HG03139 (cell line): ENCODE measurements around the gene APEH.

Experiments used
- ATAC-seq: cut with Tn5 transposase; IDR thresholded peaks from one replicate; pipeline ENCODE4 v1.9.1; 2021; ENCODE audit not compliant: unreplicated experiment

APEH gene

DNA sequence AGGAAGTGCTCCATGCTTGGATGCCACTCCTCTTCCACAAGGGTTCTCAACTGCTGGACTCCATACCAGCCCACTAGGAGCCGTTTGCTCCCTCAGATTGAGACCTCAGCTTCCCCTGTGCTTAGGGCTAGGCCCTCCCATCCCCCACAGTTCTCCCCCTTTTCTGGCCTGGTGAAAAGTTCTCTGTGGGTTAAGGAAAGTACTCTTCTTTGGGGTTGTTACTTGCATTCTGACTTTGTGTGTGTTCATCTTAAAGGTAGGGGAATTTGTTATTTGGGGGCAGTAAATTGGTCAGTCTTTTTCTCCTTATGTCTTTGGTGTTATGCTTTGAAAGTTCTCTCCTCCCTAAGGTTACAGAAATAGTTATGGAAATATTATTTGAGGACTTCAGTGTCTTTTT, 24.0 kb upstream of the APEH start:
- ATAC-seq = no peak

DNA sequence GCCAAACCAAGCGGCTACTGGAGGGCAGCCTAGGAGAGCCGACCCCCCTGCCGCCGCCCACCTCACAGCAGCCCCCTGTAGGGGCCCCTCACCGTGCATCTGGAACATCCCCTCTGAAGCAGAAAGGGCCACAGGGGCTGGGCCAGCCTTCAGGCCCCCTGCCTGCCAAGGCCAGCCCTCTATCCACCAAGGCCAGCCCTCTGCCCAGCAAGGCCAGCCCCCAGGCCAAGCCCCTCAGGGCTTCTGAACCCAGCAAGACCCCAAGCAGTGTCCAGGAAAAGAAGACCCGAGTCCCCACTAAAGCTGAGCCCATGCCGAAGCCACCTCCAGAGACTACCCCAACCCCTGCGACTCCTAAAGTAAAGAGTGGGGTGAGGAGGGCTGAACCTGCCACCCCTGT, 23.5 kb upstream of the APEH start:
- no peak for ATAC-seq

DNA sequence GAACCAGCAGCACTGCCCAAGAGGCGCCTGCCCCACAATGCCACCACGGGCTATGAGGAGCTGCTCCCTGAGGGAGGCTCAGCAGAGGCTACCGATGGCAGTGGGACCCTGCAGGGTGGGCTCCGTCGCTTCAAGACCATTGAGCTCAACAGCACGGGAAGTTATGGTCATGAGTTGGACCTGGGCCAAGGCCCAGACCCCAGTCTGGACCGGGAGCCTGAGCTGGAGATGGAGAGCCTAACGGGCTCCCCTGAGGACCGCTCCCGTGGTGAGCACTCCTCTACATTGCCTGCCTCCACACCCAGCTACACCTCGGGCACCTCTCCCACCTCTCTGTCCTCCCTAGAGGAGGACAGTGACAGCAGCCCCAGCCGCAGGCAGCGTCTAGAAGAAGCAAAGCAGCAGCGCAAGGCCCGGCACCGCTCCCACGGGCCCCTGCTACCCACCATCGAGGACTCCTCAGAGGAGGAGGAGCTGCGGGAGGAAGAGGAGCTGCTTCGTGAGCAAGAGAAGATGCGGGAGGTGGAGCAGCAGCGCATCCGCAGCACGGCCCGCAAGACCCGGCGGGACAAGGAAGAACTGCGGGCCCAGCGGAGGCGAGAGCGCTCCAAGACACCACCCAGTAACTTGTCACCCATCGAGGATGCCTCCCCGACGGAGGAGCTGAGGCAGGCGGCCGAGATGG, 21.8 kb upstream of the APEH start:
- no peak for ATAC-seq

DNA sequence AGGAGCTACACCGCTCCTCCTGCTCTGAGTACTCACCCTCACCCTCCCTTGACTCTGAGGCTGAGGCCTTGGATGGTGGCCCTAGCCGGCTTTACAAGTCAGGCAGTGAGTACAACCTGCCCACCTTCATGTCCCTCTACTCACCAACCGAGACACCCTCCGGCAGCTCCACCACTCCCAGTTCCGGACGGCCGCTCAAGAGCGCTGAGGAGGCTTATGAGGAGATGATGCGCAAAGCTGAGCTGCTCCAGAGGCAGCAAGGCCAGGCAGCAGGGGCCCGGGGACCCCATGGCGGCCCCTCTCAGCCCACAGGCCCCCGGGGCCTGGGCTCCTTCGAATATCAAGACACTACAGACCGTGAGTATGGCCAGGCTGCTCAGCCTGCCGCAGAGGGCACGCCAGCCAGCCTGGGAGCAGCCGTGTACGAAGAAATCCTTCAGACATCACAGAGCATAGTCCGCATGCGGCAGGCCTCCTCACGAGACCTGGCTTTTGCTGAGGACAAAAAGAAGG, 21.2 kb upstream of the APEH start:
- no peak for ATAC-seq

DNA sequence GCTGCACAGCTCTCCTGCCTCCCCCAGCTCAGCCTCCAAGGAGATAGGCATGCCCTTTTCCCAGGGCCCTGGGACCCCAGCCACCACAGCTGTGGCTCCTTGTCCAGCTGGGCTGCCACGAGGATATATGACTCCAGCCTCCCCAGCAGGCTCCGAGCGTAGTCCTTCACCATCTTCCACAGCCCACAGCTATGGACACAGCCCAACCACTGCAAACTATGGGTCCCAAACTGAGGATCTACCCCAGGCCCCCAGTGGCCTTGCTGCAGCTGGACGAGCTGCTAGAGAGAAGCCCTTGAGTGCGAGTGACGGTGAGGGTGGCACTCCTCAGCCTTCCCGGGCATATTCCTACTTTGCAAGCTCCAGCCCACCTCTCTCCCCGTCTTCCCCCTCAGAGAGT, 20.5 kb upstream of the APEH start:
- ATAC-seq = no peak

DNA sequence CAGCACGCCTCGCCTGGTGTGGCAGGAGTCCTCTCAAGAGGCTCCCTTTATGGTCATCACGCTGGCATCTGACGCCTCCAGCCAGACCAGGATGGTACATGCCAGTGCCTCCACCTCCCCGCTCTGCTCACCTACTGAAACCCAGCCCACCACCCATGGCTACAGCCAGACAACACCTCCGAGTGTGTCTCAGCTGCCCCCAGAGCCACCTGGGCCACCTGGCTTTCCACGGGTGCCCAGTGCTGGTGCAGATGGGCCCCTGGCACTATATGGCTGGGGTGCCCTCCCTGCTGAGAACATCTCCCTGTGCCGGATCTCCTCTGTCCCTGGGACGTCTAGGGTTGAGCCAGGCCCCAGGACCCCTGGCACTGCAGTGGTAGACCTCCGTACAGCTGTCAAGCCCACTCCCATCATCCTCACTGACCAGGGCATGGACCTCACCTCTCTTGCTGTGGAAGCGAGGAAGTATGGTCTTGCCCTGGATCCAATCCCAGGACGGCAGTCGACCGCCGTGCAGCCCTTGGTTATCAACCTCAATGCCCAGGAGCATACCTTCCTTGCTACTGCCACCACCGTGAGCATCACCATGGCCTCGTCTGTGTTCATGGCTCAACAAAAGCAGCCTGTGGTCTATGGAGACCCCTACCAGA, 19.9 kb upstream of the APEH start:
- ATAC-seq = no peak

DNA sequence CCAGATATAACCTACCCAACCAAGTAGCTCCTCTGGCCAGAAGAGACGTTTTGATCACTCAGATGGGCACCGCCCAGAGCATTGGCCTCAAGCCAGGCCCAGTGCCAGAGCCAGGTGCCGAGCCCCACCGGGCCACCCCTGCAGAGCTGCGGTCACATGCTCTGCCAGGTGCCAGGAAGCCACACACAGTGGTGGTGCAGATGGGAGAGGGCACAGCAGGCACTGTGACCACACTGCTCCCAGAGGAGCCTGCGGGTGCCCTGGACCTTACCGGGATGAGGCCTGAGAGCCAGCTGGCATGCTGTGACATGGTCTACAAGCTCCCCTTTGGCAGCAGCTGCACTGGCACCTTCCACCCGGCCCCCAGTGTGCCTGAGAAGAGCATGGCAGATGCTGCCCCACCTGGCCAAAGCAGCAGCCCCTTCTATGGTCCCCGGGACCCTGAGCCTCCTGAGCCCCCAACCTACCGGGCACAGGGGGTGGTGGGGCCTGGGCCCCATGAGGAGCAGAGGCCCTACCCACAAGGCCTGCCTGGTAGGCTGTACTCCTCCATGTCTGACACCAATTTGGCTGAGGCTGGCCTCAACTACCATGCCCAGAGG, 19.1 kb upstream of the APEH start:
- ATAC-seq = no peak

DNA sequence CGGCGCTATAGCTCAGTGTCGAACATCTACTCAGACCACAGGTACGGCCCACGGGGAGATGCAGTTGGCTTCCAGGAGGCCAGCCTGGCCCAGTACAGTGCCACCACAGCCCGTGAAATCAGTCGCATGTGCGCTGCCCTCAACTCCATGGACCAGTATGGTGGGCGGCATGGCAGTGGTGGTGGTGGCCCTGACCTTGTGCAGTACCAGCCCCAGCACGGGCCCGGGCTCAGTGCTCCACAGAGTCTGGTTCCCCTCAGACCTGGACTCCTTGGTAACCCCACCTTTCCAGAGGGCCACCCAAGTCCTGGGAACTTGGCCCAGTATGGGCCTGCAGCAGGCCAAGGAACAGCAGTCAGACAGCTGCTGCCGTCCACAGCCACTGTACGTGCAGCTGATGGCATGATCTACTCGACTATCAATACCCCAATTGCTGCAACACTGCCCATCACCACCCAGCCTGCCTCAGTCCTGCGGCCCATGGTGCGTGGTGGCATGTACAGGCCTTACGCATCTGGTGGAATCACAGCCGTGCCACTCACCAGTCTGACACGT, 18.3 kb upstream of the APEH start:
- ATAC-seq = no peak

DNA sequence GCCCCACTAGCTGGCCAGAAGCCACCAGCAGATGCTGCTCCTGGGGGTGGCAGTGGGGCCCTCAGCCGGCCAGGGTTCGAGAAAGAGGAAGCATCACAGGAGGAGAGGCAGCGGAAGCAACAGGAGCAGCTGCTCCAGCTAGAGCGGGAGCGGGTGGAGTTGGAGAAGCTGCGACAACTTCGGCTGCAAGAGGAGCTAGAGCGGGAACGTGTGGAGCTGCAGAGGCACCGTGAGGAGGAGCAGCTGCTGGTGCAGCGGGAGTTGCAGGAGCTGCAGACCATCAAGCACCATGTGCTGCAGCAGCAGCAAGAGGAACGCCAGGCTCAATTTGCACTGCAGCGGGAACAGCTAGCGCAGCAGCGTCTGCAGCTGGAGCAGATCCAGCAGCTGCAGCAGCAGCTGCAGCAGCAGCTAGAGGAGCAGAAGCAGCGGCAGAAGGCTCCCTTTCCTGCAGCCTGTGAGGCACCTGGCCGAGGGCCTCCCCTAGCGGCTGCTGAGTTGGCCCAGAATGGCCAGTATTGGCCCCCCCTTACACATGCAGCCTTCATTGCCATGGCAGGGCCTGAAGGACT, 17.5 kb upstream of the APEH start:
- ATAC-seq = no peak

DNA sequence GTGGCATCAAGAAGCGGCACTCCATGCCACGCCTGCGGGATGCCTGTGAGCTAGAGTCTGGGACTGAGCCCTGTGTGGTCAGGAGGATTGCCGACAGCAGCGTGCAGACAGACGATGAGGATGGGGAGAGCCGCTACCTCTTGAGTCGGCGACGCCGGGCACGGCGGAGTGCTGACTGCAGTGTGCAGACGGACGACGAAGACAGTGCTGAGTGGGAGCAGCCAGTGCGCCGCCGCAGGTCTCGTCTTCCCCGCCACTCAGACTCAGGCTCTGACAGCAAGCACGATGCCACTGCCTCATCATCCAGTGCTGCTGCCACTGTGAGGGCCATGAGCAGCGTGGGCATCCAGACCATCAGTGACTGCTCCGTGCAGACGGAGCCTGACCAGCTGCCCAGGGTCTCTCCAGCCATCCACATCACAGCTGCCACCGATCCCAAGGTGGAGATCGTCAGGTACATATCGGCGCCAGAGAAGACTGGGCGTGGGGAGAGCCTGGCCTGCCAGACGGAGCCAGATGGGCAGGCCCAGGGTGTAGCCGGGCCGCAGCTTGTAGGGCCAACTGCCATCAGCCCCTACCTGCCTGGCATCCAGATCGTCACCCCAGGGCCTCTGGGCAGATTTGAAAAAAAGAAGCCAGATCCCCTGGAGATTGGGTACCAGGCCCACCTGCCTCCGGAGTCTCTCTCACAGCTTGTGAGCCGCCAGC, 16.8 kb upstream of the APEH start:
- ATAC-seq = no peak

DNA sequence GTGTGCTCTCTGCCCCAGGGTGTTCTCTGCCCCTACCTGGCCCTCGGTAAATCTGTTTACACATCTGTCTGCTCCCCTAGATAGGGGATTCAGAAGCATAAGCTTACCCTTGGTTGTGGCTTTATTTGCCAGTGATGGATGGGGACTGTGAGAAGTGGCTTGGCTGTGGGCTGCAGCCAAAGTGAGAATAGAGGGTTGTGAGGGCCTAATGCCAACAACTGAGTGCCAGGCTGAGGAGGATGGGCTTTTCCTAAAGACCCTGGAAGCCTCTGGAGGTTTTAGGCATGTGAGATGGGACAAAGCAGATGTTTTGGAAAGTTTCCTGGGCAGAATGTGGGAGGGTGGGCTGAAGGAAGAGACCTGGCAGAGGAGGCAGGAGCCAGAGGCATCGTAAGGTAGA, 15.4 kb upstream of the APEH start:
- no peak for ATAC-seq

DNA sequence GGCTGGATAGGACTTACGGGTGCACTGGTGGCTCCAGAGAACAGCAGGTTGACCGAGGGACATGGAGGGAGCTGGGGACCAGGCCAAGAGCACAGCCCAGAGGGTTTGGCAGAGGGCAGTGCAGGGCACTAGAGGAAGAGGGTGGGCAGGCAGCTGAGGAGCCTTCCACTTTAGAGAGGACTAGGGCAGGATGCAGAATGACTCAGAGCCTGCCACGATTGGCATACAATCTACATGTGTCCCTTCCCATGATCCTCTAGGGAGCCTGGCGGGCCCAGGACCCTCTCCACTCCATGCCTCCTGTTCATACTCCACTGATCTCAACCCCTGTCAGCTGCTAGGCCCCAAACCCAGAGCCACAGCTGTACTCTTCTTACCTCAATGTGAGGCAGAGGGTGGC, 14.4 kb upstream of the APEH start:
- no peak for ATAC-seq

DNA sequence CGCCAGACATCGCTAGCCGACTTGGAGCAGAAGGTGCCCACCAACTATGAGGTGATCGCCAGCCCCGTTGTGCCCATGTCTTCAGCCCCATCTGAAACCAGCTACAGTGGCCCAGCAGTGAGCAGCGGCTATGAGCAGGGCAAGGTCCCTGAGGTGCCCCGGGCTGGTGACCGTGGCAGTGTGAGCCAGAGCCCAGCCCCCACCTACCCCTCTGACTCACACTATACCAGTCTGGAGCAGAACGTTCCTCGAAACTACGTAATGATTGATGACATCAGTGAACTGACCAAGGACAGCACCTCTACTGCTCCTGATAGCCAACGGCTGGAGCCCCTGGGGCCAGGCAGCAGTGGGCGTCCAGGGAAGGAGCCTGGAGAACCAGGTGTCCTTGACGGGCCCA, 12.9 kb upstream of the APEH start:
- ATAC-seq = no peak

DNA sequence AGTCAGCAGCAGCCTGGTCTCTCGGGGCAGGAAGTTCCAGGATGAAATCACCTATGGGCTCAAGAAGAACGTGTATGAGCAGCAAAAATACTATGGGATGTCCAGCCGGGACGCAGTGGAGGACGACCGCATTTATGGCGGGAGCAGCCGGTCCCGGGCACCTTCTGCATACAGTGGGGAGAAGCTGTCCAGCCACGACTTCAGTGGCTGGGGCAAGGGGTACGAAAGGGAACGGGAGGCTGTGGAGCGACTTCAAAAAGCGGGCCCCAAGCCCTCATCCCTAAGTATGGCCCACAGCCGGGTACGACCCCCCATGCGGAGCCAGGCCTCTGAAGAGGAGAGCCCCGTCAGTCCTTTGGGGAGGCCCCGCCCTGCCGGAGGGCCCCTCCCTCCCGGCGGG, 12.1 kb upstream of the APEH start:
- ATAC-seq = no peak

DNA sequence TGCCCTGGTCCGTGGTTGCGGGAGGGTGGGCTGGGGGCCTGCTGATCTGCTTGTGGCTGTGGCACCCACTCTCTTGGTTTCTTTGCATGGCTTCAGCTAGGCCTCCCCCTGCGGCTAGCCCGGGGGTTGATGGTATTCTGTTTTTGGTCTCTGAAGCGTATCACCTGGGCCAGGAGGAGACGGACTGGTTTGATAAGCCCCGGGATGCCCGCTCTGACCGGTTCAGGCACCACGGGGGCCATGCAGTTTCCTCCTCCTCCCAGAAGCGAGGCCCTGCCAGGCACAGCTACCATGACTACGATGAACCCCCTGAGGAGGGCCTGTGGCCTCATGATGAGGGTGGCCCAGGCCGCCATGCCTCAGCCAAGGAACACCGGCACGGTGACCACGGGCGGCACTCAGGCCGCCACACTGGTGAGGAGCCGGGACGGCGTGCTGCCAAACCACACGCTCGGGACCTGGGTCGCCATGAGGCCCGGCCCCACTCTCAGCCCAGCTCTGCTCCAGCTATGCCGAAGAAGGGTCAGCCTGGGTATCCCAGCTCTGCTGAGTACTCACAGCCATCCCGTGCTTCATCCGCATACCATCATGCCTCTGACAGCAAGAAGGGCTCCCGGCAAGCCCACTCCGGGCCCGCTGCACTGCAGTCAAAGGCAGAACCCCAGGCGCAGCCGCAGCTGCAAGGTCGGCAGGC, 11.3 kb upstream of the APEH start:
- ATAC-seq = no peak

DNA sequence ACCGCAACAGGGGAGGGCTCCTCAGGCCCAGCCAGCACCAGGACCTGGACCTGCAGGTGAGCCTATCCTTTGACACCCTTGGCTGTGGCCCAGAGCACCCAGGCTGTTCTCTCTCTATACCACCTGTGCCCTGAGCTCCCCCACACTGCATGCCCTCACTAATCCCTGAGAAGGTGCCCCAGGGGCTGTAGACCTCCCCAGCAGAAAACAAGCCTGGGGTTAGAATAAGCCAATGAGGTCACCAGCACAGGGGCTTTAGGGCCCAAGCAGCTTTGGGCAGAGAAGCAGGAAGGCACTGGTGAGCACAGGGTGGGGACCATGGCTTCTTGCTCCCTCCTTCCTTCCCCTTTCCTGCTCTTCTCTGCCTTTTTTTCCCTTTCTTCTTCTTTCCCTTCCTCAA, 10.3 kb upstream of the APEH start:
- ATAC-seq = no peak

DNA sequence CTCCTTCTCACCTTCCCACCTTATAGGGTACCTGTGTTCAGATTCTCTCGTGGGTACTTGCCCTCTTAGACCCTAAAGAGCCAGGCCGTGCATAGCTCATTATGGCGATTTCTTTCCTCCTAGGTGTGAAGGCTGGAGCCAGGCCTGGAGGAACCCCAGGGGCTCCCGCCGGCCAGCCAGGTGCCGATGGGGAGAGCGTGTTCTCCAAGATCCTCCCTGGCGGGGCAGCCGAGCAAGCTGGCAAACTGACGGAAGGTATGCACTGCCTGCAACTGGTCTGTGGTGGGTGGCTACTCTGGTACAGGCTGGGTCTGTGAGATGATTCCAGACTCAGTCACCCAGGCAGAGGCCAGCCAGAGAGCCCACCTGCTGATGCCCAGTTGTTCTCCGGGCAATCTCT, 9.9 kb upstream of the APEH start:
- ATAC-seq = no peak

DNA sequence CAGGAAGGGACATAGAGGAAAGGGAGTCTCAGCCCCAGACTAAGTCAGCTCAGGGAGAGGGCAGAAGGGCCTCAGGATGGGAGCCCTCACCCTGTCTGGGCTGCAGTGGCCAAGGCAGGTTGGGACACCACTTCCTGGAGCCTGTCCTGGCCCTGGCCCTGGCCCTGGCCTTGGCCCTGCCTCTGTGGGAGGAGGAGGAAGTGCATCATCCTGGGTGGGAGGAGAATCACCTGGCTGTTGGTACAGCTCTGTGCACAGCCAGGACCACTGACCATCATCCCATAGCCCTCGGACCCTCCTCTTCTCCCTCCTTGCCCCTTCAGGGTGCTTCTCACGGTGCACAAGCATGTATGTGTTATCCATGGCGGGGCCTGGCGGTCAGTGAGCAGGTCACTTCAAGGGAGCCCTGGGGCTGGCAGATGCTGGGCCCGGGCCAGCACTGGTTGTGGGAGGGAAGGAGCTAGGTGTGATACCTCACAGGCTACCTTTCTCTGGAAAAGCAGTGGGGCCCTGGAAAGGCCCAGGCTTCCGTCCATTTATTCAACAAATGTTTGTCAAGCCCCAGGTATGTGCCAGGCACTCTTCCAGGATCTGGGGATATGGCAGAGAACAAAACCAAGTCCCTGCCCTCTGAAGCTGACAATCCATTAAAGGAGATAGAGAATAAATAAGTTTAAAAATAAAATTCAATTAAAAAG, 8.2 kb upstream of the APEH start:
- no peak for ATAC-seq

DNA sequence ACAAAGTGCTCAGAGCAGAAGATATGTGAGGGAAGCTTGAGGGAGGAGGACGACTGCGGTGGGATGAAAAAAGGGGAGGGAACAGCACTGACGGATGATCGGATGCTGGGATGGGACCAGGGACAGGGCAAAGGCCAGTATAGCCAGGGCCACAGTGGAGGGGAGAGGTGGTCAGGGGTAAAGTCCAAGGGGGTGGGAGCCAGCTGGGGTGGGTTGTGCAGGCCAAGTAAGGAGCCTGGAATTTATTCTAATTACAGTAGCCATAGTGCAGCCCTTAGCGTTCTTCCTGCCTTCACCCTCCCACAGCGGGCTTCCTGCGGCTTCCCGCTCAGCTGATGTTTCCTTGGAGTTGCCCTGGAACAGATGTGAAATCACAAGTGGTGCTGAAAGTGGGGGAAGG, 7.6 kb upstream of the APEH start:
- no peak for ATAC-seq
